HG03108 (cell line): ENCODE measurements around the gene CAPG.
"Not testable (repeated sequence)": the region's sequence is repeated elsewhere in the genome, so short reads cannot be mapped to it uniquely, and the experiment has no call there.

Experiments used
- ATAC-seq: cut with Tn5 transposase; IDR thresholded peaks from one replicate; pipeline ENCODE4 v1.9.1; 2021; ENCODE audit warnings: moderate library complexity; ENCODE audit not compliant: unreplicated experiment

CAPG gene

GRCh38 chr2:85409845-85410583 is at the start of gene CAPG:
Gene CAPG, minus strand, starts transcription at chr2:85410366. Its CDS starts 8,221 bp downstream, at chr2:85402145.
- peak; percentile 60 for ATAC-seq

- ATAC-seq = no peak
These were observed 49.6 kb upstream of the CAPG start for GRCh38 chr2:85459771-85460170.

GRCh38 chr2:85458601-85459563 is 48.7 kb upstream of the CAPG start:
- no peak for ATAC-seq

- ATAC-seq = no peak
These were observed 47.7 kb upstream of the CAPG start for GRCh38 chr2:85457877-85458316.

- no peak for ATAC-seq
These were observed 46.9 kb upstream of the CAPG start for GRCh38 chr2:85457043-85457442.

- ATAC-seq = no peak
These were observed 45.5 kb upstream of the CAPG start for GRCh38 chr2:85455552-85456090.

- ATAC-seq = no peak
These were observed 43.4 kb upstream of the CAPG start for GRCh38 chr2:85453571-85453970.

GRCh38 chr2:85452237-85452636 is 42.1 kb upstream of the CAPG start:
- ATAC-seq = no peak

- no peak for ATAC-seq
These were observed 39.0 kb upstream of the CAPG start for GRCh38 chr2:85449214-85449588.

GRCh38 chr2:85448461-85449213 is 38.5 kb upstream of the CAPG start:
- ATAC-seq = no peak

GRCh38 chr2:85447222-85447585 is 37.0 kb upstream of the CAPG start:
- no peak for ATAC-seq

GRCh38 chr2:85446296-85447221 is 36.4 kb upstream of the CAPG start:
- ATAC-seq = no peak

GRCh38 chr2:85445316-85446295 is 35.4 kb upstream of the CAPG start:
- ATAC-seq = no peak

GRCh38 chr2:85444629-85445172 is 34.5 kb upstream of the CAPG start:
- ATAC-seq = no peak

GRCh38 chr2:85441864-85442263 is 31.7 kb upstream of the CAPG start:
- no peak for ATAC-seq

- no peak for ATAC-seq
These were observed 30.6 kb upstream of the CAPG start for GRCh38 chr2:85440729-85441128.

- no peak for ATAC-seq
These were observed 29.8 kb upstream of the CAPG start for GRCh38 chr2:85439986-85440385.

GRCh38 chr2:85439569-85439968 is 29.4 kb upstream of the CAPG start:
- ATAC-seq = not testable (repeated sequence)
